HuH-7.5 (cell line): ENCODE measurements around the gene PPID.
A peak's percentile ranks its signal among the peaks of the same experiment; 100 is the strongest.
"Not testable (repeated sequence)": the region's sequence is repeated elsewhere in the genome, so short reads cannot be mapped to it uniquely, and the experiment has no call there.

Experiments used
- DNase-seq: peaks from one replicate; pipeline ENCODE4 v3.0.0; 2011; ENCODE audit warnings: low spot score

PPID gene

DNA sequence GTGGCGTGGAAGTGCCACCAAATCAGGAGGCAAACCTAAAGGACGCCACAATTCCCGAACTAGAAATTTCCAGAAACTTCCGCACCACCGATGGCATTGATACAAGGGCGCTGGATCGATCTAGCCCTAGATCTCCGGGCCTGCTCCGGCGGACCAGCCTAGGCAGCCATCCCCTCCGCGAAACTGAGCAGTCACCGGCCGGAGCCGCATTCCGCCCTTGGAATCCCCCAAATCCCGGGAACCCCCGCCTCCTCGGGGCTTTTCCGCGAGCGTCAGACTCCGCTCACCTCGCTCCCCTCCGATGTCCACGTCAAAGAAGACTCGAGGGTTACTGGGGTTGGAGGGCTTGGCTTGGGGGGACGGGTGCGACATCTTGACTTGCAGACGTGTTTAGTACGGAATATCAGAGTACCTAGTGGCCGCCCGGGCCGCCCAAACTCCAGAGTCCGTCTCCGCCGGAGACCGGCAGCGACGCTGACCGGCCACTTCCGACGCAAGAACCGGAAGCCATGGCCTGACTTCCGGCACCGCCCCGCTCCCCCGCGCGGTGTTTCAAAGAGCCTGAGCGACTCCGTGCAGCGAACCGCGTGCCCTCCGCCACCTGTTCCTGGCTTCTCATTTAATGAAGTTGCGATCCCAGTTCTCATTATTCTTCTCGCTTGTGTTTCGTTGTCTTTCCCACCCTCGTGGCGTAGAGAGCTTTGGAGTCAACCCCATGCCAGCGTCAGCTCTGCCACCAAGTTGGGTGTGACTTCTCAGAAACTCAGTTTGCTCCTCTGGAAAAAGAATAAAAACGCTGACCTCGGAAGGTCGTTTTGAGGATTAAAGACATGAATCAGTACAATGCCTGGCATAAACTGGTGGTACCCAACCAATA, at the start of gene PPID:
TSS of gene PPID (minus strand) at position 480 of the 877 bp plus-strand sequence. CDS start at position 372, 108 bp downstream.
- DNase-seq = peak; percentile 60

DNA sequence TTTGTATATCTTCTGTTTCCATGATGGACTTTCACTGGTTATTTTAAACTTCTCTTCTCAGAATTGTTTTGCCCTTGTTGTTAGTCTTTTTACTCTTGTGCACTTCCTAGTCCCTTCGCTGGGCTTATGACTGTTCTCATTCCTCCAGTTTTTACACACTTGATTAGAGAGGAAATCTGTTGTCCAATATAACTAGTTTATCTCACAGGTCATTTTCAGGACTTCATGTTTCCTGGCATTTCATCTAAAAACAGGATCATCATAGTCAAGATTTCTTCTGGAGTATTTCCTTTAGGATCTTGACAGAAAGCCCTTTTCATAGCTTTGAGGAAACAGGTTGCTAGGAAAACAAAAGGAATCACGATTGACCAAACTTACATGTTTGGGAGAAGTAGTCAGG, 48.6 kb upstream of the PPID start:
- no peak for DNase-seq

DNA sequence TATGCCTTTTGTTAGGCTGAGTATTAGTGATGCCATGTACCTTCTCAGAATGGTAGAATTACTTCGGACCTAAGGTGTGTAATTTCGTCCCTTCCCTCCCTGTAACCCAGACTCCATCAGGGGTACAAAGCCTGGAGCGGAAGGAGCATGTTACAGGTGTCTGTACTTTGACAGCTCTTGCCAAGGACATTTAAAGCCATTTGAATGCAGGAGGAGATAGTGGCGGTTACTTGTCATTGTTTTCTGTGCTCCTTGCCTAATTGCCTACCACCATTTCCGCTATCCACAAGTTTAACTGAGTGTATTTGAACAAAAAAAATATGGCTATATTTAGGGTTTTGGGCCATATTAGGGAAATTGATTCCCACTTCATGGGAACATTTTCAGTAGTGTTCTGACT, 47.5 kb upstream of the PPID start:
- no peak for DNase-seq

DNA sequence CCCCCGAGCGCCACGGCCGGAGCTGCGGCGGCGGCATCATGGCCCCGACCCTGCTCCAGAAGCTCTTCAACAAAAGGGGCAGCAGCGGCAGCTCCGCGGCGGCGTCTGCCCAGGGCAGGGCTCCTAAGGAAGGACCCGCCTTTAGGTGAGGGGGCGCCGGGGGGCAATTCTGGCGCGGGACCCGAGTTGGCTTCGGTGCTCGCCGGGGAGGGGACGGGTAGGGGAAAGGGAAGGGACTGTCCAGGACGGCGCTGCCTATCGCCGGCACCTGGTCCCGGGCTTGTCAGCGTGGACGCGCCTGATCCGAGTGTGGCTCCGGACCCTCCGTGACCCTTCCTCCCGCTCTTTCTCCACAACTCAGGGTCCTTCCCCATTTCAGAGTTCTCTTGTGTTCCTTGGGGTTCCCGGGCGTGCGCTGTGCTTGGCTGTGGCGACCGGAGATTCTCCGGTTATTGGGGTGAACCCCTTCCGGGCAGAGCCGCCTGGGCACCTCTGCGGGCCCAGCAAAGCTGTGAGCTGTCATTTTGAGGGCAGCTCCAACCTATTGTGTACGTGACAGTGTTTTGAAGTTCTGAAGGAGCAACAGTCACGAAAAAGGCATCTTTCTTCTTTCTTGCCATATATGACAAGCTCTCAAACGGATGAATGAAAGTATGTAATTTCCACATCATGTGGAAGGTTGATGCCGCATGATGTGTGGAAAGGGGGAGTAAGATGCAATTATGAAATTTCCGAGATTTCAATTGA, 46.2 kb upstream of the PPID start:
- peak; percentile 19 for DNase-seq

DNA sequence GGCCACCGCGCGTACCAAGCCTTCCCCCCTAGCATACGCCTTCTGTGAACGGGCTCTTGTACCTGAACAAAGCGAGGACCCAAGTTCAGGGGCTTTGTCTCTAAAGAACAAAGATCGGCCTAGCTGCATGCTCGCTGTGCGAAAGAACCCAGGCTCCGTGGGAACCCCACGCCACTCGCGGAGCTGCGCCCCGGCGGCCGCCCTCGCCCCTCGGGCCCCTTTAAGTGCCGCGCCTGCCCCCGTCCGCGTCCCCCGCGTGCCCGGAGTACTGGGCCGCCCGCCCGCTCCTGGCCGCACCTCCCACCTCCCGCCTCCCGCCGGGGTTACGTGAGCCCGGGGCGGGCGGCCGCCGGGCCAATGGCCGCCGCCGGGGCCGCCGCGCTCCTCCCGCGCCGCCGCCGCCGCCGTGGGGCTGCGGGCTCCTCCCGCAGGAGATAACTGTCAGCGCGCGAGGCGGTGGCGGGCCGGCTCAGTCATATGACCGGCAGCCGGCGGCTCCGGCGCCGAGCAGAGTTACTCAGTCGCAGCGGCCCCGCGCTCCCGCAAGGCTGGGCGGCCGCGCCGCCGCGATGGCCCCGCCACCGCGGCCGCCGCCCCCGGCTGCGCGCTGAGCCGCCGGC, 45.5 kb upstream of the PPID start, which contains the start of gene FNIP2:
TSS of gene FNIP2 (plus strand) at position 472 of the 620 bp plus-strand sequence. CDS start 187 bp downstream, outside the sequence.
- DNase-seq = peak; percentile 79

DNA sequence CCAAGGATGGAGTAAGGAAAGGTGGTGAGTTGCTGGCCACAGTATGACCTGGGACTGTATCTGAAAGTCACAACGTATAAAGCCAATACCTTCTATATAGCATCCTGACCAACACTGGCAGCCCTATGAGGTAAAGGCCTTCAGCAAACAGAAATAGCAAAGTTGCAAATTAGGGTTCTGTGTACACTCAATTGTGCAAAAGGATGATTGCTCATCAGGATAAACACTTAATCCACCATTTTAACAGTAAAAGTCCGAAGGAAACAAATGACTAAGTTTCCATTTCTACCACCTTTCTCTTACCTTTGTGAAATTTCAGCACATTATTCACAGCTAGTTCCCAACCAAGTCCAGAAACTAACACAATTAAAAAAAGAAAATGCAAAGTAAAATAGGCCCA, 44.3 kb upstream of the PPID start:
- DNase-seq = no peak

DNA sequence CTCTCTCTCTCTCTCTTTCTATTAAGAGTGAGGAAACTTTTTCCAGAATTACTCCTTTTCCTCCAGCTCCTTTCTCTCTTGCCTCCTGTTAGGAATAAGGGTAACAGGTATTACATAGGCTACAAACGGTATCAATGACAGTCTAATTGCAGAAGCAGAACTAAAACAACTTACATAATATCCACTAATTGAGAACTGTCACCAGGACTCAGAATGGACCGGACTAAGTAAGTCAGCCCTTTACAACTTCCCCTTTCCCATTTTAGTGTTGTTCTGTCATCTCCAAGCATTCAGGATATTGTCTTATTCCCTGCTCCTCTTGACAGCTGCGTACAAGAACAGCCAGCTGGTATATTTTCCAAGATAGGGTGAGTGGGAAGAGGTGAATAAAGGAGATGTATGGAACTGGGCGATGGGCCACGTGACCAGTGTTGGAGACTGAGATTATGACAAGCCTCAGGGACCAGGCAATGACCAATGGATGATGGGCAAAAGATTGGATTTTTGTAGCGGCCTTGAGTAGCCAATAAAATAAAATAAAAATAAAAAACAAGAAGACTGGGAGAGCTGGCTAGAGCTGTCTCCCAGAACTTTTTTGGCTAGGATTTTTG, 43.3 kb upstream of the PPID start:
- DNase-seq = no peak

DNA sequence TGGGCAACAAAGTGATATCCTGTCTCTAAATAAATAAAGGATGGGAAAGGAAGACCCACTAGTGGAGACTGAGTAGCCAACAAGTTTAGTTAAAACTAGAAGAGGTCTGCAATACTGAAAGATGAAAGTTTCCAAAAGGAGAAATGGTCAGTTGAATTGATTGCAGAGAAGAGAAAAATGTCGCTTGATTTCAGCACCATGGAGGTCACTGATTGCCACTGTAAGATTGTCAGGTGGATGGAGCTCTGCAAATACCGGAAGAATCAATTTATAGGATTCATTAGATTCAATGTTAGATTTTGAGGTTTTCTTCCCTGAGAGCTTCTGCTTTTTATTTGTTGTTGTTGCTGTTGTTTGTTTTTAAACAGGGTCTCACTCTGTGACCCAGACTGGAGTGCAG, 40.3 kb upstream of the PPID start:
- DNase-seq = no peak

DNA sequence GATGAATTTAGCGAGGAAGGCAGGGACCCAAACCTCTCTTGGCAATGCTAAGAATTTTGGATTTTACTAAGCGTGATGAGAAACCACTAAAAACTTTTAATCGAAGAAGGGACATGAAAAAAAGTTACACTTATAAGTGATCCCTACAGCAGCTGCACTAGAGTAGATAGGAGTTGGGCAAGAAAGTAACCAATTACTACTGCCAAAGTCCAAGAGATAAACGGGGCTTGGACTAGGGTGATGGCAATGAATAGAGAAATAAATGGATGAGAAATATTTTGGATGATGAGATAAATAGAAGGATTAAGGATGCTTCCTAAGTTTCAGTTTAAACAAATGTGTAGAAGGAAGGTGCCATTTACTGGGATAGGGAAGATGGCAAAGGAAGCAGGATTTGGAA, 39.4 kb upstream of the PPID start:
- DNase-seq = no peak

DNA sequence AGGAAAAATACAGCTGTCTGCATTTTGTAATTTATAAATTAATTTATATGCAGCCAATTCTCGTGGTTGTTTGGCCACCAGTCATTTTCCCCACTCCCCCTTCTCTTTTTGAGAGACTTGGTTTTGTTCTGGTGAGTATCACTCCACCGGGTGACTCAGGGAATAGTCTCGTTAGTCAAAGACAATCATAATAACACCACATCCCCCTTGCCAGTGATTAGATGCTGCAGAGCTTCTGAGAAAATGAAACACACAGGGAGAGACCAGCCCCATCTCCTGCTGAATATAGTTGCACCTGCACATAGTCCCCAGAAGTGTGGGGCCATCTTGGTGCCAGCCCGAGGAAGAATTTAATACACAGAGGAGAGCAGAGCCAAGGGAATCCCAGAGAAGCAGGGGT, 37.7 kb upstream of the PPID start:
- no peak for DNase-seq

DNA sequence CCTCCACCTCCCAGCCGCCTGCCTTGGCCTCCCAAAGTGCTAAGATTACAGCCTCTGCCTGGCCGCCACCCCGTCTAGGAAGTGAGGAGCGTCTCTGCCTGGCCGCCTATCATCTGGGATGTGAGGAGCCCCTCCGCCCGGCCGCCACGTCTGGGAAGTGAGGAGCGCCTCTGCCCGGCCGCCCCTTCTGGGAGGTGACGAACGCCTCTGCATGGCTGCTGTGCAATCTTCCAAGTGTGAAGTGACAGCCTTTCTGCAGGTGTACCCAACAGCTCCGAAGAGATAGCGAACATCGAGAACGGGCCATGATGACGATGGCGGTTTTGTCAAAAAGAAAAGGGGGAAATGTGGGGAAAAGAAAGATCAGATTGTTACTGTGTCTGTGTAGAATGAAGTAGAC, 36.3 kb upstream of the PPID start:
- DNase-seq = not testable (repeated sequence)

DNA sequence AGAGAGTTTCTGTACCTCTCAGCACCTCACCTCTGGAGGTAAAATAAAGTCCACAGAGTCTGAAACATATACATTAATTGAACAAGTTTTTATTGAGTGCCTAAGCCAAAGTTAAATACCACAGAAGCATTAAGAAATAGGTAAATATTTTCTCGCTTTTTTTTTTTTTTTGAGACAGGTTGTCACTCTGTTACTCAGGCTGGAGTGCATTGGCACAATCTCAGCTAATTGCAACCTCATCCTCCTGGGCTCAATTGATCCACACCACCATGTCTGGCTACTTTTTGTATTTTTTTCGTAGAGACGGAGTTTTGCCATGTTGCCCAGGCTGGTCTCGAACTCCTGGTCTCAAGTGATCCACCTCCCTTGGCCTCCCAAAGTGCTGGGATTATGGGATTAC, 35.5 kb upstream of the PPID start:
- no peak for DNase-seq

DNA sequence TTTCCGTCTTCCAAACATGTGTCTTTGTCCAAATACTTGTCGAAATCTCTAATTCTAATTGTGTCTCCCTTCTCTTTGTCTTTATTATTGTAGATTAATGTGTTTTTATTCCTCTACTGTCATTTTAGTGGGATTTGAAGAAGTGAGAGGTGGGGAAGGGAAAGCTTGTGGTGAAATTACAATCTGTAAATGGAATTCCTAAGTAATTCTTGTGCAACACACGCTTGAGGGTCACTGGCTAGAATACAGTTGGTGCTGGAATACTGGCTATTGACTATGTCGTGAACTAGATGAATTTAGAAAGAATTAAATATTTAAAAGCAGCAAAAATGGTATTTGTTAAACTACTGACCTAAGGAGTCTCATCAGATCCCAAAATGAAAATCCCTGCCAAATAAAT, 34.9 kb upstream of the PPID start:
- no peak for DNase-seq

DNA sequence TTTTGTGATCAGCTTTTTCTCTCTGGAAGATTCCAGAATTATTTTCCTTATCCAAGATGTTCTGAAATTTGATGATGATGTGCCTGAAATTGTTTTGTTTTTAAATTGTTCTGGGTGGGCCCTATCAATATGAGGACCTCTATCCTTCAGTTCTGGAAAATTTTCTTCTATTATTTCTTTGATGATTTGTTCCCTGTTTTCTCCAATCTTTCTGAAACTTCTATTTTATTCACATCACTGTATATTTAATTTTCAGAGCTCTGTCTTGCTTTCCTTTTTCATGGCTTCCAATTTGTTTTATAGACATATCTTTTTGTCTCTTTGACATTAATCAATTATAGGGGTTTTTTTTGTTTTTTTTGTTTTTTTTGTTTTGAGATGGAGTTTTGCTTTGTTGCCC, 33.4 kb upstream of the PPID start:
- DNase-seq = no peak

DNA sequence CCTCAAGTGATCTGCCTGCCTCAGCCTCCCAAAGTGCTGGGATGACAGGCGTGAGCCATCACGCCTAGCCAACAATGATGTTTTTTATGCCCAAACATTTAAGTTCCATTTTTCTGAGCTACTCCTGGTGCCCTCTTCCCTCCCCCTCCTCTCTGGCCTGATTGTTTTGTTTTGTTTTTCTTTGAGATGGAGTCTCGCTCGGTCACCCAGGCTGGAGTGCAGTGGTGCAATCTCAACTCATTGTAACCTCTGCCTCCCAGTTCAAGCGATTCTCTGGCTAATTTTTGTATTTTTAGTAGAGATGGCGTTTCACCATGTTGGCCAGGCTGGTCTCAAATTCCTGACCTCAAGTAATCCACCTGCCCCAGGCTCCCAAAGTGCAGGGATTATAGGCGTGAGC, 32.6 kb upstream of the PPID start:
- DNase-seq = not testable (repeated sequence)

DNA sequence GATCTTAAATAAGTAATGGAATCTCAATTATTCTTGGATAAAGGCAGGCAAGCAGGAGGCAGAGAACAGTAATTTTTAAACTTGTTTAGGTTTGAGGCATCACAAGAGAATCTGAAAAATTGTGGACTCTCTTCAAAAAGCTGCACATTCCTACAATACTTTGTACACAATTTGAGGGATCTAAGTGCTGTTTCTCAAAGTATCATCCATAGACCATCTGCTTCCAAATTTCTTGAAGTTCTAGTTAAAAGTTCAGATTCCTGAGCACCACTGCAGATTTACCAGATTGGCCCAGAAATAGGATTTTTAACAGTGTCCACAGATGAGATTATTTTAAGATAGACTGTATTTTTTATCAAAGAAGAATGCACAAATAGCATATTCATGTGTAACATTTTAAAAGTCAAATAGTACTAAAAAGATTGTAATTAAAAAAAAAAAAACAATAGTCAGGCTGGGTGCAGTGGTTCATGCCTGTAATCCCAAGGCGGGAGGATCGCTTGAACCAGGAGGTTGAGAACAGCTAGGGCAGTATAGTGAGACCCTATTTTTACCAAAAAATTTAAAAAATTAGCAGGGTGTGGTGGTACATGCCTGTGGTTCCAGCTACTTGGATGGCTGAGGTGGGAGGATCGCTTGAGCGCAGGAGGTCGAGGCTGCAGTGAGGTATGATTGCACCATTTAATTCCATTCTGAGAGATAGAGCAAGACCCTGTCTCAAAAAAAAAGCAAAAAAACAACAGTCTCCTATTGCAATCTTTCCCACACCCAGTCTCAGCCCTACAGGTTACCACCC, 31.4 kb upstream of the PPID start:
- DNase-seq = no peak

DNA sequence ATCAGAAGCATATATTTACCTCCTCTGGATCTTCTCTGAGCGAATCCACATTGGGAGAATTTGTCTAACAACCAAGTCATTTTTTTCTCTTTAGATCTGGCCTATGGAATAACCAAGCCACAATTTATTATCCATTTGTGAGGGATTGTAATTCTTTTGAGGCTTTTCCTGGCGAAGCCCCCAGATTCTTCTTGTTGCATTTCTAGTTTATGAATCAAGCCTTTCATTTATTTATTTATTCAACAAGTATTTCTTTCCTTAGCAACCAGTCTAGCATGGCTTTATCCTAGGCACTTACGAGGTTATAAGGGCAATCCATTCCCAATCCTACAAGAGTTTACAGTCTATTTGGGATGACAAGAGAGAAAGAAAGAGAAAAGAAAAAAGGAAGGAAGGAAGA, 27.2 kb upstream of the PPID start:
- DNase-seq = no peak

DNA sequence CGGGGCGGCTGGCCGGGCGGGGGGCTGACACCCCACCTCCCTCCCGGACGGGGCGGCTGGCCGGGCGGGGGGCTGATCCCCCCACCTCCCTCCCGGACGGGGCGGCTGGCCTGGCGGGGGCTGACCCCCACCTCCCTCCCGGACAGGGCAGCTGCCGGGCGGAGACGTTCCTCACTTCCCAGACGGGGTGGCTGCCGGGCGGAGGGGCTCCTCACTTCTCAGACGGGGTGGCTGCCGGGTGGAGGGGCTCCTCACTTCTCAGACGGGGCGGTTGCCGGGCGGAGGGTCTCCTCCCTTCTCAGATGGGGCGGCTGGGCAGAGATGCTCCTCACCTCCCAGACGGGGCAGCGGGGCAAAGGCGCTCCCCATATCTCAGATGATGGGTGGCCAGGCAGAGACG, 23.3 kb upstream of the PPID start:
- DNase-seq = not testable (repeated sequence)

DNA sequence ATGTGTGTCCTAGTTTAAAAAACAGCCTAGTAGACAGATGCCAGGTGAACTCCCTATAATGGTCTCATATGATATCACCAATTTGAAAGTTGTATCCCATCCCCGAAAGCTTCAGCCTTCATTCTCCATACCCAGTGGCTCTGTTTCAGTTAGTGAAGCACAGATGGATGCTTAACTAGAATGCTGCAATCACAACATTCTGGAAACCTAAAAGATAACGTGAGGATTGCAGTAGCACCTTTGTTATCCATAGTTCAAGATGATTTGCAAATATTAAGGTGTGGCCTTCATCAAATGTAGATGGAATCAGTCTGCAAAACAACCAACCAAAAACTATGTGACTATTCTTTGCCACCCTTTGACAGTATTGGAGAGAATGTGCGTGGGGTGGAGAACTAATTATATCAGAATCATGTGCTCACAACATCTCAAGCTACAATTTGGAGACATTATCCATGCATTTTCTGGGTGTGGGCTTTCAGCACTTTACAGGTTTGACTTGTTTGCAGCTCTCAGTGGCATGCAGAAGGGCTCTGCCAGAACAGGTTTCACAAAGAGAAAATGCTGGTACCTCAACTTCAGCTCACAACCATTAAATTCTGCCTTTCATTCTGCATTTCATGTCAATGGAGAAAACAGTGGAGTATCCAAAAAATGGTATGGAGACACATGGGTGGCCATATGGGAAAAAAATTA, 18.3 kb upstream of the PPID start:
- no peak for DNase-seq

DNA sequence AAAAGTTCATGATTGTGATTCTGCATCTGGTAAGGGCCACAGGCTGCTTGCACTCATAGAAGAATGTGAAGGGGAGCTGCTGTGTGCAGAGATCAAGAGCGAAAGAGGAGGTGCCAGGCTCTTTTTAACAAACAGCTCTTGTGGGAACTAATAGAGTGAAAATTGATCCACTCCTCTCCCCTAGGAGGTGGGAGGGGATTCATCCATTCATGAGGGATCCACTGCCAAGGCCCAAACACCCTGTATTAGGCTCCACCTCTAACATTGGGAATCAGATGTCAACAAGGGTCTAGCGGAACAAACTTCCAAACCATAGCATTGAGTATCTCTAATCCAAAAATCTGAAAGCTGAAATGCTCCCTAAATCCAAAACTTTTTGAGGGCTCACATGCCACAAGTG, 16.4 kb upstream of the PPID start:
- DNase-seq = no peak

DNA sequence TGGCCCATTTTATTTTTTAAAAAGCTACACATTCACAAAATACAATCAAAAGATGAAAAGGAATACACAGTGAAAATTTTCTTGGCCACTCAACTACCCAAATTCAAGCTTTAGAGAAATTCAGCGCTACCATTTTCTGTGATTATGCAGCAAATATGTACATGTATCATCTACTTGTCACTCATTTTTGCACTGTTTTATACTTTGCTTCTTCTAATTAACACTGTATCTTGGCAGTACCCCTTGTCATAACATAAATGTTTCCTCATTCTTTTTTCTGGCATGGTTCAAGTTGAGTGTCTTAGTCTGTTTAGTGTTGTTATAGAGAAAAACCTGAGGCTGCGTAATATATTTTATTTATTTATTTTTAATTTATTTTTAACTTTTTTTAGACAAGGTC, 15.7 kb upstream of the PPID start:
- DNase-seq = no peak
